ENCODE data around the gene COX8C. TPM values are rescaled to one million over a fixed set of nuclear protein-coding genes. Genes with fewer than 3 reads are reported as not detected.

COX8C gene
- total and polyA plus RNA-seq, 2 experiments from 2014 or later: 0.73 TPM; not detected in 1

- Histone ChIP-seq H3K4me1 (ENCODE audit: insufficient read depth) (peaks cover 8% of the 10 kb centered on the region; the same call in 1 of the 2 replicates), H3K27ac (ENCODE audit: low read depth) (no peak overlapping the region), H3K27me3 (ENCODE audit: insufficient read depth) (no peaks in the 10 kb centered on the region), H2AFZ (no peak overlapping the region), H4K20me1 (replicated peaks; ENCODE audit: insufficient read depth) (peaks cover 24% of the 10 kb centered on the region), H3K36me3 (ENCODE audit: insufficient read depth) (no peaks in the 10 kb centered on the region), H3K9me2 (ENCODE audit: insufficient read depth) (no peaks in the 10 kb centered on the region), H3F3A (replicated peaks; ENCODE audit: low read depth) (no peaks in the 10 kb centered on the region), H3K4me2 (no peak overlapping the region), H3K79me2 (replicated peaks; ENCODE audit: insufficient read depth) (peaks cover 100% of the 10 kb centered on the region), H3K4me3 (no peak overlapping the region)
- H3K27ac Mint-ChIP-seq: no peak overlapping the region
- DNase-seq (ENCODE audit: low spot score) (no peak), ATAC-seq (no peak)
- H3K27me3 Mint-ChIP-seq (ENCODE audit: insufficient read depth, low read depth, poor library complexity): peaks cover 2% of the 10 kb centered on the region
- H3K4me1 Mint-ChIP-seq: peaks cover 20% of the 10 kb centered on the region
- no peaks in the 10 kb centered on the region for H3K9me3 Mint-ChIP-seq
- no peaks in the 10 kb centered on the region for H3K36me3 Mint-ChIP-seq (ENCODE audit: low read depth)
- H3K4me3 Mint-ChIP-seq: no peak overlapping the region
- no peak for TF ChIP-seq ETS1 (IDR thresholded peaks at IDR 0.05)
- no peak for TF ChIP-seq CTCF (conservative IDR thresholded peaks at IDR 0.05; ENCODE audit: low read depth in 2 of 2)
- TF ChIP-seq POLR2AphosphoS5 (IDR thresholded peaks at IDR 0.05; ENCODE audit: low read depth): no peak
- TF ChIP-seq EZH2phosphoT487 (IDR thresholded peaks at IDR 0.05; ENCODE audit: unreplicated experiment): no peak
- no peak for TF ChIP-seq STAT1 (IDR thresholded peaks at IDR 0.05; ENCODE audit: unreplicated experiment)
- TF ChIP-seq NANOG (IDR thresholded peaks at IDR 0.05; ENCODE audit: borderline replicate concordance): no peak
- no peak for TF ChIP-seq EZH2 (IDR thresholded peaks at IDR 0.05; ENCODE audit: low read depth, unreplicated experiment)
- TF ChIP-seq CREB1 (CRISPR knock-in tag; IDR thresholded peaks at IDR 0.05; ENCODE audit: low read depth): no peak
- TF ChIP-seq ZNF331 (CRISPR knock-in tag; IDR thresholded peaks at IDR 0.05; ENCODE audit: low read depth): no peak
- TF ChIP-seq ZNF114 (CRISPR knock-in tag; IDR thresholded peaks at IDR 0.05): no peak
- TF ChIP-seq JUNB (IDR thresholded peaks at IDR 0.05; ENCODE audit: unreplicated experiment): no peak
- no peak for TF ChIP-seq ZNF462 (CRISPR knock-in tag; IDR thresholded peaks at IDR 0.05)
- TF ChIP-seq REST (IDR thresholded peaks at IDR 0.05; ENCODE audit: unreplicated experiment): no peak
These were observed 35.9 kb upstream of the COX8C start for GRCh38 chr14:93311082-93311481.

Data from GM23338 (cell line).